Fibroblast of skin of left biceps (primary cell): ENCODE data around the gene ZNF808.
A peak's percentile ranks its signal among the peaks of the same experiment; 100 is the strongest.
"Not testable (repeated sequence)": the region's sequence is repeated elsewhere in the genome, so short reads cannot be mapped to it uniquely, and the experiment has no call there.

Experiments
- DNase-seq, 2 experiments: peaks; one replicate each; pipeline ENCODE4 v3.0.0-alpha.2; 2013; ENCODE audit warnings: low read depth in 2 of 2

The ZNF808 gene

GRCh38 chr19:52527134-52527955 is at the start of gene ZNF808:
ZNF808 (plus strand) TSS chr19:52527668; CDS start chr19:52543285, 15,617 bp downstream.
- DNase-seq = peak; percentile 52 to 57

GRCh38 chr19:52484111-52484743 is 43.2 kb upstream of the ZNF808 start:
- DNase-seq = not testable (repeated sequence)

GRCh38 chr19:52485064-52485463 is 42.4 kb upstream of the ZNF808 start:
- DNase-seq = not testable (repeated sequence)

- not testable (repeated sequence) for DNase-seq
These were observed 41.8 kb upstream of the ZNF808 start for GRCh38 chr19:52485561-52486240.

- no peak for DNase-seq
These were observed 35.1 kb upstream of the ZNF808 start for GRCh38 chr19:52492201-52492993.

- no peak for DNase-seq
These were observed 34.4 kb upstream of the ZNF808 start for GRCh38 chr19:52492994-52493470.

- no peak for DNase-seq
These were observed 33.0 kb upstream of the ZNF808 start for GRCh38 chr19:52494518-52494917.

GRCh38 chr19:52498571-52498970 is 28.9 kb upstream of the ZNF808 start:
- DNase-seq = no peak

GRCh38 chr19:52500474-52500873 is 27.0 kb upstream of the ZNF808 start:
- DNase-seq = not testable (repeated sequence)

- not testable (repeated sequence) for DNase-seq
These were observed 26.5 kb upstream of the ZNF808 start for GRCh38 chr19:52500991-52501390.

GRCh38 chr19:52507266-52507665 is 20.2 kb upstream of the ZNF808 start:
- DNase-seq = no peak

- DNase-seq = no peak
These were observed 11.3 kb upstream of the ZNF808 start for GRCh38 chr19:52516191-52516590.

- no peak for DNase-seq
These were observed 8.8 kb upstream of the ZNF808 start for GRCh38 chr19:52518646-52519045.

GRCh38 chr19:52519175-52519574 is 8.3 kb upstream of the ZNF808 start:
- not testable (repeated sequence) for DNase-seq

- no peak for DNase-seq
These were observed 7.5 kb upstream of the ZNF808 start for GRCh38 chr19:52520013-52520412.

- DNase-seq = no peak
These were observed 4.9 kb upstream of the ZNF808 start for GRCh38 chr19:52522551-52522950.

GRCh38 chr19:52524086-52524485 is 3.4 kb upstream of the ZNF808 start:
- DNase-seq = no peak

- no peak for DNase-seq
These were observed 486 bp downstream of the ZNF808 start for GRCh38 chr19:52527956-52528351.

- DNase-seq = no peak
These were observed 5.0 kb downstream of the ZNF808 start for GRCh38 chr19:52532480-52532879.

- DNase-seq = no peak
These were observed 6.4 kb downstream of the ZNF808 start for GRCh38 chr19:52533901-52534300.

- not testable (repeated sequence) for DNase-seq
These were observed 7.9 kb downstream of the ZNF808 start for GRCh38 chr19:52535385-52535770.
